22Rv1 (cell line): ENCODE measurements around the gene LRP5.

ENCODE experiments used
- ZFX ChIP-seq: fragments of 450-650 bp; IDR thresholded peaks from 2 replicates; pipeline ENCODE4 v1.6.1; 2017; ENCODE audit warnings: antibody characterized with exemption, borderline replicate concordance
- TF ChIP-seq, protein P1 (sequence below): fragments of 450-650 bp; IDR thresholded peaks from 2 replicates; pipeline ENCODE4 v1.5.1; 2017; ENCODE audit warnings: mild to moderate bottlenecking

DNA sequence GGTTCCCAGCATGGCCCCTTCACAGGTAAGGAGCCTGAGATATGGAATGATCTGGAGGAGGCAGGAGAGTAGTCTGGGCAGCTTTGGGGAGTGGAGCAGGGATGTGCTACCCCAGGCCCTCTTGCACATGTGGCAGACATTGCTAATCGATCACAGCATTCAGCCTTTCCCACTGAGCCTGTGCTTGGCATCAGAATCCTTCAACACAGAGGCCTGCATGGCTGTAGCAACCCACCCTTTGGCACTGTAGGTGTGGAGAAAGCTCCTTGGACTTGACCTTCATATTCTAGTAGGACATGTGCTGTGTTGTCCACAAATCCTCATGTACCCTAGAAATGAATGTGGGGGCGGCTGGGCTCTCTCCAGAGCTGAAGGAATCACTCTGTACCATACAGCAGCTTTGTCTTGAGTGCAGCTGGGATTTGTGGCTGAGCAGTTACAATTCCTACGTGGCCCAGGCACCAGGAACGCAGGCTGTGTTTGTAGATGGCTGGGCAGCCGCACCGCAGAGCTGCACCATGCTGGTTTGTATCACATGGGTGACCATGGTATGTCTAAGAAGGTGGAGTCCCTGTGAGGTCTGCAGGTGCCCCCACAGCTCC is 126.4 kb downstream of the LRP5 start:
- TF ChIP-seq, protein P1, sequence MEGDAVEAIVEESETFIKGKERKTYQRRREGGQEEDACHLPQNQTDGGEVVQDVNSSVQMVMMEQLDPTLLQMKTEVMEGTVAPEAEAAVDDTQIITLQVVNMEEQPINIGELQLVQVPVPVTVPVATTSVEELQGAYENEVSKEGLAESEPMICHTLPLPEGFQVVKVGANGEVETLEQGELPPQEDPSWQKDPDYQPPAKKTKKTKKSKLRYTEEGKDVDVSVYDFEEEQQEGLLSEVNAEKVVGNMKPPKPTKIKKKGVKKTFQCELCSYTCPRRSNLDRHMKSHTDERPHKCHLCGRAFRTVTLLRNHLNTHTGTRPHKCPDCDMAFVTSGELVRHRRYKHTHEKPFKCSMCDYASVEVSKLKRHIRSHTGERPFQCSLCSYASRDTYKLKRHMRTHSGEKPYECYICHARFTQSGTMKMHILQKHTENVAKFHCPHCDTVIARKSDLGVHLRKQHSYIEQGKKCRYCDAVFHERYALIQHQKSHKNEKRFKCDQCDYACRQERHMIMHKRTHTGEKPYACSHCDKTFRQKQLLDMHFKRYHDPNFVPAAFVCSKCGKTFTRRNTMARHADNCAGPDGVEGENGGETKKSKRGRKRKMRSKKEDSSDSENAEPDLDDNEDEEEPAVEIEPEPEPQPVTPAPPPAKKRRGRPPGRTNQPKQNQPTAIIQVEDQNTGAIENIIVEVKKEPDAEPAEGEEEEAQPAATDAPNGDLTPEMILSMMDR, result no peak
- no peak for TF ChIP-seq ZFX
